Endothelial cell of umbilical vein (primary cell): ENCODE measurements around the gene PRM3. TPM values are rescaled to one million over a fixed set of nuclear protein-coding genes. Genes with fewer than 3 reads are reported as not detected.

Source experiments
- BruUV-seq: library from RNA; stranded (reverse); fragments of 400-500 nt; replicated peaks from 2 replicates; lab custom pipeline; 2021; lab: Mats Ljungman, UMichigan
- CTCF ChIA-PET: fragments of 300-600, 350-600 bp; sonication (Branson Sonifier 250); formaldehyde crosslinking; loops from one replicate; lab custom pipeline; 2021; ENCODE audit warnings: antibody characterized with exemption, inconsistent platforms; lab: Charles Lee
- POLR2A ChIA-PET: fragments of 300-600, 350-600 bp; sonication (Branson Sonifier 250); formaldehyde crosslinking; loops from one replicate; lab custom pipeline; 2021; ENCODE audit warnings: antibody characterized with exemption, inconsistent platforms; lab: Charles Lee
- DNase-seq: peaks from one replicate; pipeline ENCODE4 v3.0.0-alpha.2; 2011; ENCODE audit warnings: low read depth, low spot score
- FAIRE-seq: peaks from 2 replicates; lab custom pipeline; 2011; peaks lifted over from hg19 to GRCh38; lab: Jason Lieb, UNC
- H2AFZ ChIP-seq: 2 replicates; pipeline ENCODE4 v1.6.0; 2012; ENCODE audit warnings: low read depth, low read length, control low read depth, inconsistent platforms
- H3K27ac ChIP-seq: 2 replicates; pipeline ENCODE4 v1.5.1; 2011; ENCODE audit warnings: low read depth, mild to moderate bottlenecking, control low read depth, low read length, moderate library complexity; ENCODE audit not compliant: insufficient read depth
- H3K27me3 ChIP-seq, 2 experiments: 2 replicates each; pipeline versions ENCODE4 v1.6.0 to v1.6.1; 2011; ENCODE audit warnings: low read length in 2 of 2, mixed read lengths in 1 of 2; ENCODE audit not compliant: control insufficient read depth in 2 of 2, insufficient read depth in 2 of 2
- H3K36me3 ChIP-seq, 2 experiments: 2 replicates in 1 of 2; 3 replicates in 1 of 2; pipeline ENCODE4 v1.5.1; 2011; ENCODE audit warnings: low read length in 2 of 2, mild to moderate bottlenecking in 1 of 2, moderate library complexity in 1 of 2; ENCODE audit not compliant: control insufficient read depth in 2 of 2, insufficient read depth in 2 of 2; ENCODE audit errors: extremely low read depth in 1 of 2
- H3K4me1 ChIP-seq: 3 replicates; pipeline ENCODE4 v1.5.1; 2011; ENCODE audit warnings: mild to moderate bottlenecking, low read length; ENCODE audit not compliant: control insufficient read depth, insufficient read depth; ENCODE audit errors: extremely low read depth
- H3K4me2 ChIP-seq: 2 replicates; pipeline ENCODE4 v1.6.1; 2011; ENCODE audit warnings: low read length, control low read depth, mixed read lengths; ENCODE audit not compliant: insufficient read depth
- H3K4me3 ChIP-seq, 3 experiments: fragments of 200-600 bp in 1 of 3; sonication (generic), shearing (Covaris generic) in 1 of 3; replicated peaks in 1 of 3; 2 replicates each; pipeline ENCODE4 v1.5.1; 2011 to 2016; ENCODE audit warnings: control low read depth in 3 of 3, low read length in 3 of 3, mild to moderate bottlenecking in 2 of 3, inconsistent platforms in 1 of 3, low read depth in 1 of 3, moderate library complexity in 1 of 3; ENCODE audit not compliant: insufficient read depth in 1 of 3
- H3K79me2 ChIP-seq: 2 replicates; pipeline ENCODE4 v1.6.0; 2012; ENCODE audit warnings: low read length, inconsistent platforms; ENCODE audit not compliant: control insufficient read depth, insufficient read depth
- H3K9ac ChIP-seq: replicated peaks from 2 replicates; pipeline ENCODE3; 2011; ENCODE audit warnings: low read length, control low read depth; ENCODE audit not compliant: insufficient read depth; ENCODE audit errors: extremely low read depth
- H3K9me1 ChIP-seq: replicated peaks from 3 replicates; pipeline ENCODE4 v1.6.0; 2011; ENCODE audit warnings: mild to moderate bottlenecking, low read length; ENCODE audit not compliant: control insufficient read depth, insufficient read depth; ENCODE audit errors: extremely low read depth
- H3K9me3 ChIP-seq: replicated peaks from 2 replicates; pipeline ENCODE4 v1.5.1; 2012; ENCODE audit warnings: low read length, inconsistent platforms; ENCODE audit not compliant: control insufficient read depth, insufficient read depth
- H4K20me1 ChIP-seq: replicated peaks from 2 replicates; pipeline ENCODE3; 2011; ENCODE audit warnings: mild to moderate bottlenecking, low read length; ENCODE audit not compliant: control insufficient read depth, insufficient read depth; ENCODE audit errors: extremely low read depth
- EZH2 ChIP-seq: IDR thresholded peaks from 2 replicates; pipeline ENCODE4 v1.6.1; 2012; ENCODE audit warnings: borderline replicate concordance, low read depth, mild to moderate bottlenecking, moderate library complexity, low read length, inconsistent platforms; ENCODE audit not compliant: severe bottlenecking
- FOS ChIP-seq: IDR thresholded peaks from 2 replicates; pipeline ENCODE4 v1.6.1; 2011; ENCODE audit warnings: mild to moderate bottlenecking, low read length, moderate library complexity, borderline replicate concordance; ENCODE audit not compliant: insufficient read depth
- GATA2 ChIP-seq: IDR thresholded peaks from 2 replicates; pipeline ENCODE4 v1.7.0; 2011; ENCODE audit warnings: low read depth, mild to moderate bottlenecking, moderate library complexity, mixed read lengths, low read length; ENCODE audit not compliant: insufficient read length, insufficient read depth
- JUN ChIP-seq: IDR thresholded peaks from 2 replicates; pipeline ENCODE4 v1.6.1; 2011; ENCODE audit warnings: borderline replicate concordance, low read depth; ENCODE audit not compliant: insufficient read length, insufficient read depth
- MYC ChIP-seq: IDR thresholded peaks from one replicate; pipeline ENCODE4 v1.6.1; 2011; ENCODE audit warnings: mild to moderate bottlenecking, low read depth, low read length
- POLR2A ChIP-seq: IDR thresholded peaks from 2 replicates; pipeline ENCODE4 v1.6.1; 2012; ENCODE audit warnings: low read depth, mild to moderate bottlenecking, control low read depth, low read length
- POLR2AphosphoS5 ChIP-seq: IDR thresholded peaks from 2 replicates; pipeline ENCODE4 v1.6.1; 2012; ENCODE audit warnings: low read depth, mild to moderate bottlenecking, control low read depth, low read length, moderate library complexity; ENCODE audit not compliant: insufficient read depth
- dilution Hi-C: fragments of 300-500 bp; cut with MboI; formaldehyde crosslinking; loops from one replicate; pipeline ENCODE4 v1.15.0; 2019; ENCODE audit warnings: low sequenced_read_pairs; ENCODE audit not compliant: extremely low pct_ligation_motif_present
- intact Hi-C: fragments of 100-400 bp; cut with micrococcal nuclease; formaldehyde crosslinking; loops from one replicate; pipeline ENCODE4 v1.10.0; 2022
- polyA plus RNA-seq, 4 experiments: library from polyadenylated mRNA; depleted of rRNA in 3 of 4; stranded (reverse) in 3 of 4; unstranded in 1 of 4; fragments of >200 nt; gene quantifications; 2 replicates each; pipeline versions ENCODE4 v1.2.1 to v1.2.3, GENCODE V29; 2011 to 2012; ENCODE audit warnings: missing spikeins in 1 of 4
- total RNA-seq: library from RNA; stranded (reverse); gene quantifications from 2 replicates; pipeline ENCODE4 v1.2.3, GENCODE V29; 2021
- TF ChIP-seq, protein P1 (sequence below): IDR thresholded peaks from 2 replicates; pipeline ENCODE4 v1.6.1; 2011; ENCODE audit not compliant: insufficient read depth, insufficient read length
- TF ChIP-seq, protein P2 (sequence below), 2 donors: IDR thresholded peaks; 1 replicate in 1 of 2; 2 replicates in 1 of 2; pipeline ENCODE4 v1.5.1; 2011; ENCODE audit warnings: low read length in 2 of 2, mild to moderate bottlenecking in 2 of 2, moderate library complexity in 2 of 2, control low read depth in 1 of 2, inconsistent platforms in 1 of 2, low read depth in 1 of 2; ENCODE audit not compliant: insufficient read depth in 1 of 2; ENCODE audit errors: extremely low read depth in 1 of 2

Gene PRM3
- total and polyA plus RNA-seq, 2 donors (not counting 3 experiments of a cell fraction or from before 2014, with no cell fraction given) = not detected

DNA sequence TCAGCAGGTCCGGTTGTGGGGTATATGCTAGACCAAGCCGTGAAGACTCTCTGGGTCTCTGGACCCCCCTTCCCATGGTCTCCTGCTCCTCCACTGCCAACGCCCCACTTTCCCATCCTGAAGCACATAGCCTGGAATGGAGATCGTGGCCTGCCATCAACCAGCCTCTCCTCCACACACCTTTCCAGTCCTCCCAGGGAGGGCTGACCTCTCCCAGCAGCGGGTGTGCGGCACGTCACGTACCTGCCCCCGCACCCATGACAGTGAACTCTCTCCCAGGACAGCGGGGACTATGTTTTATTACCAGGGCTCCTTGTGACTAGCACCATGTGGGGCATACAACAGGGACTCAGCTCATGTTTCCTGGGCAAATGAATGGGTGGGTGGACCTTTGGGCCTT is 1.8 kb downstream of the PRM3 start:
- dilution Hi-C loops (no loop called here), intact Hi-C loops (no loop called here)
- Histone ChIP-seq H3K4me1 (no peaks in the 10 kb centered on the region), H2AFZ (no peak overlapping the region), H3K9me3 (no peaks in the 10 kb centered on the region), H3K9ac (no peak overlapping the region), H3K27ac (no peak overlapping the region), H3K27me3 (no peaks in the 10 kb centered on the region), H3K4me2 (no peak overlapping the region), H3K9me1 (no peaks in the 10 kb centered on the region), H3K36me3 (no peaks in the 10 kb centered on the region), H3K79me2 (no peaks in the 10 kb centered on the region), H3K4me3 (no peak overlapping the region), H4K20me1 (no peaks in the 10 kb centered on the region)
- no peak for TF ChIP-seq EZH2
- TF ChIP-seq FOS = no peak
- no peak for TF ChIP-seq MYC
- no peak for TF ChIP-seq POLR2AphosphoS5
- TF ChIP-seq GATA2 = no peak
- TF ChIP-seq, protein P1, sequence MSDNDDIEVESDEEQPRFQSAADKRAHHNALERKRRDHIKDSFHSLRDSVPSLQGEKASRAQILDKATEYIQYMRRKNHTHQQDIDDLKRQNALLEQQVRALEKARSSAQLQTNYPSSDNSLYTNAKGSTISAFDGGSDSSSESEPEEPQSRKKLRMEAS = no peak
- TF ChIP-seq JUN = no peak
- no peak for TF ChIP-seq POLR2A
- TF ChIP-seq, protein P2, sequence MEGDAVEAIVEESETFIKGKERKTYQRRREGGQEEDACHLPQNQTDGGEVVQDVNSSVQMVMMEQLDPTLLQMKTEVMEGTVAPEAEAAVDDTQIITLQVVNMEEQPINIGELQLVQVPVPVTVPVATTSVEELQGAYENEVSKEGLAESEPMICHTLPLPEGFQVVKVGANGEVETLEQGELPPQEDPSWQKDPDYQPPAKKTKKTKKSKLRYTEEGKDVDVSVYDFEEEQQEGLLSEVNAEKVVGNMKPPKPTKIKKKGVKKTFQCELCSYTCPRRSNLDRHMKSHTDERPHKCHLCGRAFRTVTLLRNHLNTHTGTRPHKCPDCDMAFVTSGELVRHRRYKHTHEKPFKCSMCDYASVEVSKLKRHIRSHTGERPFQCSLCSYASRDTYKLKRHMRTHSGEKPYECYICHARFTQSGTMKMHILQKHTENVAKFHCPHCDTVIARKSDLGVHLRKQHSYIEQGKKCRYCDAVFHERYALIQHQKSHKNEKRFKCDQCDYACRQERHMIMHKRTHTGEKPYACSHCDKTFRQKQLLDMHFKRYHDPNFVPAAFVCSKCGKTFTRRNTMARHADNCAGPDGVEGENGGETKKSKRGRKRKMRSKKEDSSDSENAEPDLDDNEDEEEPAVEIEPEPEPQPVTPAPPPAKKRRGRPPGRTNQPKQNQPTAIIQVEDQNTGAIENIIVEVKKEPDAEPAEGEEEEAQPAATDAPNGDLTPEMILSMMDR (IDR thresholded peaks at IDR 0.05; ENCODE audit: extremely low read depth in 1 of 2, insufficient read depth in 1 of 2, low read depth in 1 of 2, low read length in 2 of 2) = no peak
- POLR2A ChIA-PET = no interaction called here
- DNase-seq = no peak
- no peak for FAIRE-seq
- no TSS peak for BruUV-seq
- CTCF ChIA-PET = interaction anchor here (1.1 kb wide), 1 partner anchor 300 kb away, joined by 3 read pairs; no protein-coding TSS in a partner anchor
